ENCODE data around the gene TOLLIP.

DNA sequence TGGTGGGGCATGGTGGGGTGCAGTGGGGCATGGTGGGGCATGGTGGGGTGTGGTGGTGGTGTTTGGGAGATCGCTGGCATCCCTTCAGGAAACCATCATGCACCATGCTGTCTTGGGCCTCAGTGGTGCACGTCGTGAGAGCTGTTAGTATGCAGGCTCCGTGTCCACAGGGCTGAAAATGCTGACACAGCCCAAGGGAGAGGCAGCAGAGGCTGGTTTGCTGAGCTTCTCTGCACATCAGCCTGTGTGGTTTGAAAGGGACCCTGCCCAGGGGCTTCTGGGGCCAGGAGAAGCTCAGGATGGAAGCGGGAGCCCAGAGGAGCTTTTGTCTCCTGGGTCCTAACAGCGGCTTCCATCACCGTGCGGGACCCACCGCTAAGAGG, 56.3 kb downstream of the TOLLIP start:
- TF ChIP-seq, protein P1, sequence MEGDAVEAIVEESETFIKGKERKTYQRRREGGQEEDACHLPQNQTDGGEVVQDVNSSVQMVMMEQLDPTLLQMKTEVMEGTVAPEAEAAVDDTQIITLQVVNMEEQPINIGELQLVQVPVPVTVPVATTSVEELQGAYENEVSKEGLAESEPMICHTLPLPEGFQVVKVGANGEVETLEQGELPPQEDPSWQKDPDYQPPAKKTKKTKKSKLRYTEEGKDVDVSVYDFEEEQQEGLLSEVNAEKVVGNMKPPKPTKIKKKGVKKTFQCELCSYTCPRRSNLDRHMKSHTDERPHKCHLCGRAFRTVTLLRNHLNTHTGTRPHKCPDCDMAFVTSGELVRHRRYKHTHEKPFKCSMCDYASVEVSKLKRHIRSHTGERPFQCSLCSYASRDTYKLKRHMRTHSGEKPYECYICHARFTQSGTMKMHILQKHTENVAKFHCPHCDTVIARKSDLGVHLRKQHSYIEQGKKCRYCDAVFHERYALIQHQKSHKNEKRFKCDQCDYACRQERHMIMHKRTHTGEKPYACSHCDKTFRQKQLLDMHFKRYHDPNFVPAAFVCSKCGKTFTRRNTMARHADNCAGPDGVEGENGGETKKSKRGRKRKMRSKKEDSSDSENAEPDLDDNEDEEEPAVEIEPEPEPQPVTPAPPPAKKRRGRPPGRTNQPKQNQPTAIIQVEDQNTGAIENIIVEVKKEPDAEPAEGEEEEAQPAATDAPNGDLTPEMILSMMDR (IDR thresholded peaks at IDR 0.05): no peak
- TF ChIP-seq POLR2A (IDR thresholded peaks at IDR 0.05) (no peak), EP300 (IDR thresholded peaks at IDR 0.05) (no peak)

Measured in tibial nerve (tissue), 4 donors.